Liver (tissue), 9 donors: ENCODE data around the gene ATG5. TPM values are rescaled to one million over a fixed set of nuclear protein-coding genes. Genes with fewer than 3 reads are reported as not detected.

ENCODE experiments used
- DNase-seq: peaks from one replicate; pipeline ENCODE4 v3.0.0-alpha.2; 2017; ENCODE audit warnings: low spot score
- H3K27ac ChIP-seq, 2 donors: one replicate each; pipeline ENCODE4 v1.7.0; 2013; ENCODE audit warnings: inconsistent platforms in 2 of 2, low read length in 2 of 2, control low read depth in 1 of 2, low read depth in 1 of 2, mild to moderate bottlenecking in 1 of 2
- H3K27me3 ChIP-seq, 4 donors: one replicate each; pipeline versions ENCODE4 v1.6.1 to v1.7.0; 2013; ENCODE audit warnings: low read length in 3 of 4, inconsistent platforms in 1 of 4, mild to moderate bottlenecking in 1 of 4, moderate library complexity in 1 of 4; ENCODE audit not compliant: control insufficient read depth in 4 of 4, insufficient read depth in 4 of 4
- H3K36me3 ChIP-seq, 4 donors: one replicate each; pipeline versions ENCODE4 v1.6.1 to v1.7.0; 2013; ENCODE audit warnings: low read length in 3 of 4, mild to moderate bottlenecking in 3 of 4, low read depth in 1 of 4, moderate library complexity in 1 of 4; ENCODE audit not compliant: control insufficient read depth in 4 of 4, insufficient read depth in 3 of 4
- H3K4me1 ChIP-seq, 4 donors: one replicate each; pipeline versions ENCODE4 v1.6.1 to v1.7.0; 2013; ENCODE audit warnings: low read length in 3 of 4, mild to moderate bottlenecking in 3 of 4, moderate library complexity in 1 of 4; ENCODE audit not compliant: control insufficient read depth in 4 of 4, insufficient read depth in 4 of 4
- H3K4me3 ChIP-seq, 3 donors: one replicate each; pipeline versions ENCODE4 v1.6.1 to v1.7.0; 2013; ENCODE audit warnings: low read length in 3 of 3, control low read depth in 1 of 3, low read depth in 1 of 3, mild to moderate bottlenecking in 1 of 3
- H3K9ac ChIP-seq, 2 donors: one replicate each; pipeline ENCODE4 v1.7.0; 2013; ENCODE audit warnings: low read length in 2 of 2, mild to moderate bottlenecking in 2 of 2, moderate library complexity in 2 of 2, control low read depth in 1 of 2, low read depth in 1 of 2
- H3K9me3 ChIP-seq, 4 donors: one replicate each; pipeline versions ENCODE4 v1.6.1 to v1.7.0; 2013; ENCODE audit warnings: low read length in 3 of 4; ENCODE audit not compliant: control insufficient read depth in 4 of 4
- CTCF ChIP-seq: fragments of 150-350 bp; IDR thresholded peaks from 2 replicates; pipeline ENCODE4 v1.5.1; 2017; ENCODE audit warnings: improper control_type of control experiment, low read depth, low read length; ENCODE audit not compliant: missing input control
- EGR1 ChIP-seq, 2 donors: IDR thresholded peaks; 2 replicates each; pipeline ENCODE4 v1.6.1; 2016 to 2018; ENCODE audit warnings: antibody characterized with exemption in 2 of 2, low read depth in 2 of 2
- FOXA2 ChIP-seq: IDR thresholded peaks from 2 replicates; pipeline ENCODE4 v1.6.1; 2016; ENCODE audit warnings: antibody characterized with exemption
- GABPA ChIP-seq, 2 donors: IDR thresholded peaks in 1 of 2; conservative IDR thresholded peaks in 1 of 2; 2 replicates each; pipeline ENCODE4 v1.6.1; 2016; ENCODE audit warnings: antibody characterized with exemption in 2 of 2, mild to moderate bottlenecking in 1 of 2, moderate library complexity in 1 of 2
- HNF4A ChIP-seq, 2 donors: conservative IDR thresholded peaks; 2 replicates each; pipeline ENCODE4 v1.6.1; 2016; ENCODE audit warnings: antibody characterized with exemption in 2 of 2, mild to moderate bottlenecking in 2 of 2
- HNF4G ChIP-seq: IDR thresholded peaks from 2 replicates; pipeline ENCODE4 v1.6.1; 2016; ENCODE audit warnings: antibody characterized with exemption
- NR2F2 ChIP-seq: IDR thresholded peaks from 2 replicates; pipeline ENCODE4 v1.6.1; 2016; ENCODE audit warnings: antibody characterized with exemption
- RAD21 ChIP-seq, 2 donors: IDR thresholded peaks; 2 replicates each; pipeline ENCODE4 v1.6.1; 2016; ENCODE audit warnings: antibody characterized with exemption in 2 of 2, mild to moderate bottlenecking in 2 of 2
- SP1 ChIP-seq: IDR thresholded peaks from 2 replicates; pipeline ENCODE4 v1.6.1; 2018; ENCODE audit warnings: antibody characterized with exemption, mild to moderate bottlenecking
- TAF1 ChIP-seq: conservative IDR thresholded peaks from 2 replicates; pipeline ENCODE4 v1.6.1; 2016; ENCODE audit warnings: antibody characterized with exemption, mild to moderate bottlenecking
- YY1 ChIP-seq: IDR thresholded peaks from 2 replicates; pipeline ENCODE4 v1.6.1; 2016; ENCODE audit warnings: antibody characterized with exemption, mild to moderate bottlenecking
- WGBS: extraction: QIAGEN DNeasy Blood & Tissue Kit; methylation state at CpG from one replicate; pipeline ENCODE4 v1.1.7; 2013; 5-methylcytosine and 5-hydroxymethylcytosine counted together
- polyA plus RNA-seq, 2 donors: library from polyadenylated mRNA; stranded (reverse) in 1 of 2; unstranded in 1 of 2; fragments of 200-250 nt in 1 of 2; fragments of >200 nt in 1 of 2; fragmentation: Nextera tagmentation in 1 of 2; extraction: Ambion mirVana in 1 of 2; gene quantifications; one replicate each; pipeline versions ENCODE4 v1.2.1 to v1.2.3, GENCODE V29; 2013 to 2015
- total RNA-seq, 2 donors: library from RNA; depleted of rRNA; stranded (reverse); fragments of >200 nt; gene quantifications; one replicate each; pipeline ENCODE4 v1.2.3, GENCODE V29; 2014
- TF ChIP-seq, protein P1 (sequence below): IDR thresholded peaks from 2 replicates; pipeline ENCODE4 v1.6.1; 2016; ENCODE audit warnings: antibody characterized with exemption
- TF ChIP-seq, protein P2 (sequence below): IDR thresholded peaks from 2 replicates; pipeline ENCODE4 v1.6.1; 2016; ENCODE audit warnings: antibody characterized with exemption
- donor health status: healthy.
- donor health status: healthy.
- donor health status: healthy.
- donor health status: healthy.
- donor health status: healthy.

ATG5 gene
- total and polyA plus RNA-seq, 4 donors = 10.0 to 25.7 (median 19.7) TPM

DNA sequence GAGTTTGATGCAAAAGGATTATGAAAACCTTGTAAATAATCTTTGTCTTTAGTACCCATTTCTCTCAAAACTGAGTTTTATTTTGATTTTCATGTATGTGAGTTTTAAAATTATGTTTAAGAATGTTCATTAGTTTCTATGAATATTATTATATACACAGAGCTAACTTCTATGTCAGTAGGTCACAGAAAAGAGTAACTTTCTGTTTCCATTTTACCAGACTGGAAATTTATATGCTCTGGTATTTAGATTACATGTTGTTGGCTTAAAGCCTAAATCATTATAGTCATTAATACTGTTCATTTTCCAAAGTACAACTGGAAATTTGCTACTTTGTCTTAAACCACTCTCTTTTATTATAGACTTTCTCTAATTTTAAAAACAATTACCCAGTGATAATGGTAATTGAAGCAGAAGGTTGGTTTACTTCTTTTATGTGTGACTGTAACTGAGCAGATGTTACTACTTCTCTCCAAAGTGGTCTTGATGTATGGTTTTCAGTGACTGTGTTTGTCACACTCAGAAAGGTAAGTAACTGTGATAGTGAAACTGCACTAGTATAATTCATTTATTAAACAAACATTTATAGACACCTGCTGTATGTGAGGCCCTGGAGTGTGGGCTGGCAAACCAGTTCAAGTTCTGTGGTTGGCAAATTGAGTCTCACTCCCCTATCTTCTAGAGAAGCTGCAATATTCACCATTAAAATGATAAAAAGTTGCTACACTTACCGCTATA is 48.1 kb upstream of the ATG5 start:
- no peaks in the 10 kb centered on the region for H3K9me3 ChIP-seq
- no peaks in the 10 kb centered on the region for H3K36me3 ChIP-seq
- WGBS = 99% methylated on average over 1 of the region's 1 CpG
- H3K4me3 ChIP-seq = no peak overlapping the region
- no peak overlapping the region for H3K9ac ChIP-seq
- no peaks in the 10 kb centered on the region for H3K27me3 ChIP-seq
- no peak for TF ChIP-seq YY1
- TF ChIP-seq, protein P1, sequence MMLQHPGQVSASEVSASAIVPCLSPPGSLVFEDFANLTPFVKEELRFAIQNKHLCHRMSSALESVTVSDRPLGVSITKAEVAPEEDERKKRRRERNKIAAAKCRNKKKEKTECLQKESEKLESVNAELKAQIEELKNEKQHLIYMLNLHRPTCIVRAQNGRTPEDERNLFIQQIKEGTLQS = no peak
- no peak overlapping the region for H3K27ac ChIP-seq
- H3K4me1 ChIP-seq = no peaks in the 10 kb centered on the region
- no peak for DNase-seq

- Histone ChIP-seq H3K27me3 (no peaks in the 10 kb centered on the region), H3K27ac (no peak overlapping the region), H3K9me3 (no peaks in the 10 kb centered on the region), H3K4me1 (no peaks in the 10 kb centered on the region), H3K36me3 (no peaks in the 10 kb centered on the region), H3K4me3 (no peak overlapping the region), H3K9ac (no peak overlapping the region)
- 92% methylated on average over 4 of the region's 4 CpGs for WGBS
- DNase-seq = no peak
- no peak for TF ChIP-seq SP1
- TF ChIP-seq TAF1 = no peak
- TF ChIP-seq GABPA (IDR thresholded peaks at IDR 0.05 in 1 of 2, conservative IDR thresholded peaks at IDR 0.05 in 1 of 2) = no peak
- no peak for TF ChIP-seq FOXA2
- TF ChIP-seq, protein P1 = no peak
- TF ChIP-seq, protein P2, sequence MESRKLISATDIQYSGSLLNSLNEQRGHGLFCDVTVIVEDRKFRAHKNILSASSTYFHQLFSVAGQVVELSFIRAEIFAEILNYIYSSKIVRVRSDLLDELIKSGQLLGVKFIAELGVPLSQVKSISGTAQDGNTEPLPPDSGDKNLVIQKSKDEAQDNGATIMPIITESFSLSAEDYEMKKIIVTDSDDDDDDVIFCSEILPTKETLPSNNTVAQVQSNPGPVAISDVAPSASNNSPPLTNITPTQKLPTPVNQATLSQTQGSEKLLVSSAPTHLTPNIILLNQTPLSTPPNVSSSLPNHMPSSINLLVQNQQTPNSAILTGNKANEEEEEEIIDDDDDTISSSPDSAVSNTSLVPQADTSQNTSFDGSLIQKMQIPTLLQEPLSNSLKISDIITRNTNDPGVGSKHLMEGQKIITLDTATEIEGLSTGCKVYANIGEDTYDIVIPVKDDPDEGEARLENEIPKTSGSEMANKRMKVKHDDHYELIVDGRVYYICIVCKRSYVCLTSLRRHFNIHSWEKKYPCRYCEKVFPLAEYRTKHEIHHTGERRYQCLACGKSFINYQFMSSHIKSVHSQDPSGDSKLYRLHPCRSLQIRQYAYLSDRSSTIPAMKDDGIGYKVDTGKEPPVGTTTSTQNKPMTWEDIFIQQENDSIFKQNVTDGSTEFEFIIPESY = no peak
- TF ChIP-seq RAD21 (IDR thresholded peaks at IDR 0.05) = no peak
- TF ChIP-seq YY1 = no peak
- TF ChIP-seq HNF4A (conservative IDR thresholded peaks at IDR 0.05) = no peak
- no peak for TF ChIP-seq CTCF
- no peak for TF ChIP-seq EGR1 (IDR thresholded peaks at IDR 0.05; ENCODE audit: low read depth in 2 of 2)
- TF ChIP-seq HNF4G = no peak
- TF ChIP-seq NR2F2 = no peak
Measured at GRCh38 chr6:106372838-106373501, 47.4 kb upstream of the ATG5 start.
